Mammary epithelial cell (primary cell): ENCODE measurements around the gene PTTG1IP.

Experiments
- EZH2 ChIP-seq: IDR thresholded peaks from 2 replicates; pipeline ENCODE4 v1.6.1; 2012; ENCODE audit warnings: low read length, inconsistent platforms, borderline replicate concordance
- TF ChIP-seq, protein P1 (sequence below), 2 donors: IDR thresholded peaks in 1 of 2; conservative IDR thresholded peaks in 1 of 2; 2 replicates each; pipeline ENCODE4 v1.5.1; 2011 to 2012; ENCODE audit warnings: inconsistent platforms in 2 of 2, low read length in 2 of 2, mild to moderate bottlenecking in 2 of 2, control low read depth in 1 of 2, low read depth in 1 of 2; ENCODE audit not compliant: insufficient read depth in 1 of 2; ENCODE audit errors: extremely low read depth in 1 of 2

DNA sequence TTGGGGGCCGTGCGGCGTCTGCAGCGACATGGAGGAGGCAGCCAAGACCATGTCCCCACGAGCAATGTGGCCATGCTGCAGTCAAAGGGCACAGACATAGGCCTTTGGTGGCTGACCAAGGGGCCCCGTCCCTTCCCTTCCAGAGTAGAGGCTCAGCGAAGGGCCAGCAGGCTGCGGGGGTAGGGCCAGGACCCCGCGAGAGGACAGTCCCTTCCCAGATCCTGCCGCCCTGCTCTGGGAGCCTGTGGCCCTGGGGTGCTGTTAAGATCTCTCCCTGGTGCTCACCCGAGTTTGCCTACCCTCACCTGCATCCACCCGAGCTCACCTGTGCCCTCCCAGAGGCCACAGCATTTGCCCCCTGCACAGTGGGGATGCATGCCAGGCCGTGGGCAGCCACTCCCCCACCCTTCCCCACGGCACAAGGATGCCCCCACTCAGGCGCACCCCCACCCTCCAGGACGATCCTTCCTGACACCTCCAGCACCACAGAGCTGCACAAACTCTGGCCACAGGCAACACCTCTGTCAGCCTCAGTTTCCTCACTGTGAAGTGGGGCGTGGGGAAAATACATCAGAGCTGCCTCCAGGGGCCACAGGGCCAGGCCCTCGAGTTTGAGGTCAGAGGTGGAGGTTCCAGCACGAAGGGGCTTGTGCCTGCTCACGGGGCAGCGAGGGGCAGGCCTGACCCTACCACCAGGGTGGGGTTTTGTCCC lies 31.7 kb upstream of the PTTG1IP start:
- TF ChIP-seq, protein P1, sequence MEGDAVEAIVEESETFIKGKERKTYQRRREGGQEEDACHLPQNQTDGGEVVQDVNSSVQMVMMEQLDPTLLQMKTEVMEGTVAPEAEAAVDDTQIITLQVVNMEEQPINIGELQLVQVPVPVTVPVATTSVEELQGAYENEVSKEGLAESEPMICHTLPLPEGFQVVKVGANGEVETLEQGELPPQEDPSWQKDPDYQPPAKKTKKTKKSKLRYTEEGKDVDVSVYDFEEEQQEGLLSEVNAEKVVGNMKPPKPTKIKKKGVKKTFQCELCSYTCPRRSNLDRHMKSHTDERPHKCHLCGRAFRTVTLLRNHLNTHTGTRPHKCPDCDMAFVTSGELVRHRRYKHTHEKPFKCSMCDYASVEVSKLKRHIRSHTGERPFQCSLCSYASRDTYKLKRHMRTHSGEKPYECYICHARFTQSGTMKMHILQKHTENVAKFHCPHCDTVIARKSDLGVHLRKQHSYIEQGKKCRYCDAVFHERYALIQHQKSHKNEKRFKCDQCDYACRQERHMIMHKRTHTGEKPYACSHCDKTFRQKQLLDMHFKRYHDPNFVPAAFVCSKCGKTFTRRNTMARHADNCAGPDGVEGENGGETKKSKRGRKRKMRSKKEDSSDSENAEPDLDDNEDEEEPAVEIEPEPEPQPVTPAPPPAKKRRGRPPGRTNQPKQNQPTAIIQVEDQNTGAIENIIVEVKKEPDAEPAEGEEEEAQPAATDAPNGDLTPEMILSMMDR (conservative IDR thresholded peaks at IDR 0.05 in 1 of 2, IDR thresholded peaks at IDR 0.05 in 1 of 2; ENCODE audit: extremely low read depth in 1 of 2, insufficient read depth in 1 of 2, low read depth in 1 of 2, low read length in 2 of 2), result no peak
- TF ChIP-seq EZH2, result no peak
